Liver (tissue), 9 donors: ENCODE data around the gene KNCN. TPM values are rescaled to one million over a fixed set of nuclear protein-coding genes. Genes with fewer than 3 reads are reported as not detected.

Source experiments
- DNase-seq: peaks from one replicate; pipeline ENCODE4 v3.0.0-alpha.2; 2017; ENCODE audit warnings: low spot score
- H3K27ac ChIP-seq, 2 donors: one replicate each; pipeline ENCODE4 v1.7.0; 2013; ENCODE audit warnings: inconsistent platforms in 2 of 2, low read length in 2 of 2, control low read depth in 1 of 2, low read depth in 1 of 2, mild to moderate bottlenecking in 1 of 2
- H3K27me3 ChIP-seq, 4 donors: one replicate each; pipeline versions ENCODE4 v1.6.1 to v1.7.0; 2013; ENCODE audit warnings: low read length in 3 of 4, inconsistent platforms in 1 of 4, mild to moderate bottlenecking in 1 of 4, moderate library complexity in 1 of 4; ENCODE audit not compliant: control insufficient read depth in 4 of 4, insufficient read depth in 4 of 4
- H3K36me3 ChIP-seq, 4 donors: one replicate each; pipeline versions ENCODE4 v1.6.1 to v1.7.0; 2013; ENCODE audit warnings: low read length in 3 of 4, mild to moderate bottlenecking in 3 of 4, low read depth in 1 of 4, moderate library complexity in 1 of 4; ENCODE audit not compliant: control insufficient read depth in 4 of 4, insufficient read depth in 3 of 4
- H3K4me1 ChIP-seq, 4 donors: one replicate each; pipeline versions ENCODE4 v1.6.1 to v1.7.0; 2013; ENCODE audit warnings: low read length in 3 of 4, mild to moderate bottlenecking in 3 of 4, moderate library complexity in 1 of 4; ENCODE audit not compliant: control insufficient read depth in 4 of 4, insufficient read depth in 4 of 4
- H3K4me3 ChIP-seq, 3 donors: one replicate each; pipeline versions ENCODE4 v1.6.1 to v1.7.0; 2013; ENCODE audit warnings: low read length in 3 of 3, control low read depth in 1 of 3, low read depth in 1 of 3, mild to moderate bottlenecking in 1 of 3
- H3K9ac ChIP-seq, 2 donors: one replicate each; pipeline ENCODE4 v1.7.0; 2013; ENCODE audit warnings: low read length in 2 of 2, mild to moderate bottlenecking in 2 of 2, moderate library complexity in 2 of 2, control low read depth in 1 of 2, low read depth in 1 of 2
- H3K9me3 ChIP-seq, 4 donors: one replicate each; pipeline versions ENCODE4 v1.6.1 to v1.7.0; 2013; ENCODE audit warnings: low read length in 3 of 4; ENCODE audit not compliant: control insufficient read depth in 4 of 4
- ATF3 ChIP-seq: IDR thresholded peaks from 2 replicates; pipeline ENCODE4 v1.6.1; 2016; ENCODE audit warnings: antibody characterized with exemption
- EGR1 ChIP-seq, 2 donors: IDR thresholded peaks; 2 replicates each; pipeline ENCODE4 v1.6.1; 2016 to 2018; ENCODE audit warnings: antibody characterized with exemption in 2 of 2, low read depth in 2 of 2
- FOXA1 ChIP-seq: IDR thresholded peaks from 2 replicates; pipeline ENCODE4 v1.6.1; 2016; ENCODE audit warnings: antibody characterized with exemption
- FOXA2 ChIP-seq: IDR thresholded peaks from 2 replicates; pipeline ENCODE4 v1.6.1; 2016; ENCODE audit warnings: antibody characterized with exemption
- GABPA ChIP-seq, 2 donors: IDR thresholded peaks in 1 of 2; conservative IDR thresholded peaks in 1 of 2; 2 replicates each; pipeline ENCODE4 v1.6.1; 2016; ENCODE audit warnings: antibody characterized with exemption in 2 of 2, mild to moderate bottlenecking in 1 of 2, moderate library complexity in 1 of 2
- HNF4A ChIP-seq, 2 donors: conservative IDR thresholded peaks; 2 replicates each; pipeline ENCODE4 v1.6.1; 2016; ENCODE audit warnings: antibody characterized with exemption in 2 of 2, mild to moderate bottlenecking in 2 of 2
- HNF4G ChIP-seq: IDR thresholded peaks from 2 replicates; pipeline ENCODE4 v1.6.1; 2016; ENCODE audit warnings: antibody characterized with exemption
- JUND ChIP-seq, 2 donors: IDR thresholded peaks; 2 replicates each; pipeline ENCODE4 v1.6.1; 2016; ENCODE audit warnings: antibody characterized with exemption in 2 of 2
- NR2F2 ChIP-seq: IDR thresholded peaks from 2 replicates; pipeline ENCODE4 v1.6.1; 2016; ENCODE audit warnings: antibody characterized with exemption
- RAD21 ChIP-seq, 2 donors: IDR thresholded peaks; 2 replicates each; pipeline ENCODE4 v1.6.1; 2016; ENCODE audit warnings: antibody characterized with exemption in 2 of 2, mild to moderate bottlenecking in 2 of 2
- RXRA ChIP-seq, 2 donors: IDR thresholded peaks; 2 replicates each; pipeline ENCODE4 v1.6.1; 2017 to 2018; ENCODE audit warnings: antibody characterized with exemption in 2 of 2, mild to moderate bottlenecking in 1 of 2
- SP1 ChIP-seq: IDR thresholded peaks from 2 replicates; pipeline ENCODE4 v1.6.1; 2018; ENCODE audit warnings: antibody characterized with exemption, mild to moderate bottlenecking
- TAF1 ChIP-seq: conservative IDR thresholded peaks from 2 replicates; pipeline ENCODE4 v1.6.1; 2016; ENCODE audit warnings: antibody characterized with exemption, mild to moderate bottlenecking
- YY1 ChIP-seq: IDR thresholded peaks from 2 replicates; pipeline ENCODE4 v1.6.1; 2016; ENCODE audit warnings: antibody characterized with exemption, mild to moderate bottlenecking
- ZBTB33 ChIP-seq: IDR thresholded peaks from 2 replicates; pipeline ENCODE4 v1.6.1; 2016; ENCODE audit warnings: antibody characterized with exemption
- WGBS: extraction: QIAGEN DNeasy Blood & Tissue Kit; methylation state at CpG from one replicate; pipeline ENCODE4 v1.1.7; 2013; 5-methylcytosine and 5-hydroxymethylcytosine counted together
- polyA plus RNA-seq, 2 donors: library from polyadenylated mRNA; stranded (reverse) in 1 of 2; unstranded in 1 of 2; fragments of 200-250 nt in 1 of 2; fragments of >200 nt in 1 of 2; fragmentation: Nextera tagmentation in 1 of 2; extraction: Ambion mirVana in 1 of 2; gene quantifications; one replicate each; pipeline versions ENCODE4 v1.2.1 to v1.2.3, GENCODE V29; 2013 to 2015
- total RNA-seq, 2 donors: library from RNA; depleted of rRNA; stranded (reverse); fragments of >200 nt; gene quantifications; one replicate each; pipeline ENCODE4 v1.2.3, GENCODE V29; 2014
- TF ChIP-seq, protein P1 (sequence below): IDR thresholded peaks from 2 replicates; pipeline ENCODE4 v1.6.1; 2016; ENCODE audit warnings: antibody characterized with exemption
- TF ChIP-seq, protein P2 (sequence below): IDR thresholded peaks from 2 replicates; pipeline ENCODE4 v1.6.1; 2016; ENCODE audit warnings: antibody characterized with exemption, mild to moderate bottlenecking
- donor health status: healthy.
- donor health status: healthy.
- donor health status: healthy.
- donor health status: healthy.
- donor health status: healthy.

Gene KNCN
- total and polyA plus RNA-seq, 4 donors = not detected

- Histone ChIP-seq H3K27ac (no peak overlapping the region), H3K9ac (no peak overlapping the region), H3K36me3 (no peaks in the 10 kb centered on the region), H3K27me3 (peaks cover 0 to 3% (median 0%) of the 10 kb centered on the region in 4 donors), H3K9me3 (no peaks in the 10 kb centered on the region), H3K4me1 (no peaks in the 10 kb centered on the region), H3K4me3 (no peak overlapping the region)
- WGBS = 93% methylated on average over 3 of the region's 3 CpGs
- DNase-seq = no peak
- no peak for TF ChIP-seq ZBTB33
- TF ChIP-seq FOXA1 = no peak
- no peak for TF ChIP-seq SP1
- TF ChIP-seq EGR1 (IDR thresholded peaks at IDR 0.05; ENCODE audit: low read depth in 2 of 2) = no peak
- no peak for TF ChIP-seq HNF4A (conservative IDR thresholded peaks at IDR 0.05)
- TF ChIP-seq, protein P1, sequence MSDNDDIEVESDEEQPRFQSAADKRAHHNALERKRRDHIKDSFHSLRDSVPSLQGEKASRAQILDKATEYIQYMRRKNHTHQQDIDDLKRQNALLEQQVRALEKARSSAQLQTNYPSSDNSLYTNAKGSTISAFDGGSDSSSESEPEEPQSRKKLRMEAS = no peak
- TF ChIP-seq, protein P2, sequence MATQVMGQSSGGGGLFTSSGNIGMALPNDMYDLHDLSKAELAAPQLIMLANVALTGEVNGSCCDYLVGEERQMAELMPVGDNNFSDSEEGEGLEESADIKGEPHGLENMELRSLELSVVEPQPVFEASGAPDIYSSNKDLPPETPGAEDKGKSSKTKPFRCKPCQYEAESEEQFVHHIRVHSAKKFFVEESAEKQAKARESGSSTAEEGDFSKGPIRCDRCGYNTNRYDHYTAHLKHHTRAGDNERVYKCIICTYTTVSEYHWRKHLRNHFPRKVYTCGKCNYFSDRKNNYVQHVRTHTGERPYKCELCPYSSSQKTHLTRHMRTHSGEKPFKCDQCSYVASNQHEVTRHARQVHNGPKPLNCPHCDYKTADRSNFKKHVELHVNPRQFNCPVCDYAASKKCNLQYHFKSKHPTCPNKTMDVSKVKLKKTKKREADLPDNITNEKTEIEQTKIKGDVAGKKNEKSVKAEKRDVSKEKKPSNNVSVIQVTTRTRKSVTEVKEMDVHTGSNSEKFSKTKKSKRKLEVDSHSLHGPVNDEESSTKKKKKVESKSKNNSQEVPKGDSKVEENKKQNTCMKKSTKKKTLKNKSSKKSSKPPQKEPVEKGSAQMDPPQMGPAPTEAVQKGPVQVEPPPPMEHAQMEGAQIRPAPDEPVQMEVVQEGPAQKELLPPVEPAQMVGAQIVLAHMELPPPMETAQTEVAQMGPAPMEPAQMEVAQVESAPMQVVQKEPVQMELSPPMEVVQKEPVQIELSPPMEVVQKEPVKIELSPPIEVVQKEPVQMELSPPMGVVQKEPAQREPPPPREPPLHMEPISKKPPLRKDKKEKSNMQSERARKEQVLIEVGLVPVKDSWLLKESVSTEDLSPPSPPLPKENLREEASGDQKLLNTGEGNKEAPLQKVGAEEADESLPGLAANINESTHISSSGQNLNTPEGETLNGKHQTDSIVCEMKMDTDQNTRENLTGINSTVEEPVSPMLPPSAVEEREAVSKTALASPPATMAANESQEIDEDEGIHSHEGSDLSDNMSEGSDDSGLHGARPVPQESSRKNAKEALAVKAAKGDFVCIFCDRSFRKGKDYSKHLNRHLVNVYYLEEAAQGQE = no peak
- TF ChIP-seq FOXA2 = no peak
- no peak for TF ChIP-seq HNF4G
- TF ChIP-seq RXRA (IDR thresholded peaks at IDR 0.05) = no peak
- TF ChIP-seq GABPA (IDR thresholded peaks at IDR 0.05 in 1 of 2, conservative IDR thresholded peaks at IDR 0.05 in 1 of 2) = no peak
Observed at GRCh38 chr1:46501528-46501927, 49.9 kb downstream of the KNCN start.

DNA sequence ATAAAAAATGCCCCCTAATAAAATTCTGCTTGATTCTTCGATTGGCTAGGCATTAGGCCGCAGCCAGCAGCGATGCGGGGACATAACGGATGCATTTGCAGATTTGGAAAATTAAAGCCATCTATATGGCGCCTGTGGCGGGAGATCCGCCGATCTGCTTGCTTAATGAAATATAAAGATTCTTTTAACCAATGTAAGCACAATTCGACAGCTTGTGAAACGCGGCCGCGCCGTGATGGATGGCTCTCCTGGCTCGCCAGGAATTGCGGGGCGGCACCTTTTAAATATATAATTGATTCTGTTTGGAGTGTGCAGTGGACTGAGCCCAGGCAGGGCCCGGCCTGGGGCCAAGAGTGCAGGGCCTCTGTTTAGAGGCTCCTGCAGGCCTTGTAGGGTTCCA, 53.8 kb downstream of the KNCN start:
- TF ChIP-seq YY1 = no peak
- no peak for TF ChIP-seq SP1
- no peak for TF ChIP-seq NR2F2
- no peak for TF ChIP-seq ATF3
- no peak for TF ChIP-seq JUND (IDR thresholded peaks at IDR 0.05)
- TF ChIP-seq FOXA2 = no peak
- TF ChIP-seq ZBTB33 = no peak
- TF ChIP-seq HNF4G = no peak
- TF ChIP-seq RXRA (IDR thresholded peaks at IDR 0.05) = no peak
- TF ChIP-seq RAD21 (IDR thresholded peaks at IDR 0.05) = no peak
- TF ChIP-seq, protein P2 = no peak
- TF ChIP-seq TAF1 = no peak
- TF ChIP-seq GABPA (IDR thresholded peaks at IDR 0.05 in 1 of 2, conservative IDR thresholded peaks at IDR 0.05 in 1 of 2) = no peak
- no peak for TF ChIP-seq FOXA1
- TF ChIP-seq EGR1 (IDR thresholded peaks at IDR 0.05; ENCODE audit: low read depth in 2 of 2) = no peak
- WGBS = 96% methylated on average over 19 of the region's 19 CpGs
- Histone ChIP-seq H3K9ac (no peak overlapping the region), H3K27me3 (peaks cover 0 to 7% (median 4%) of the 10 kb centered on the region in 4 donors), H3K36me3 (no peaks in the 10 kb centered on the region), H3K4me3 (no peak overlapping the region), H3K4me1 (no peaks in the 10 kb centered on the region), H3K27ac (no peak overlapping the region), H3K9me3 (no peaks in the 10 kb centered on the region)
- DNase-seq = no peak
